Measurements from ENCODE around the gene DDC.

DNA sequence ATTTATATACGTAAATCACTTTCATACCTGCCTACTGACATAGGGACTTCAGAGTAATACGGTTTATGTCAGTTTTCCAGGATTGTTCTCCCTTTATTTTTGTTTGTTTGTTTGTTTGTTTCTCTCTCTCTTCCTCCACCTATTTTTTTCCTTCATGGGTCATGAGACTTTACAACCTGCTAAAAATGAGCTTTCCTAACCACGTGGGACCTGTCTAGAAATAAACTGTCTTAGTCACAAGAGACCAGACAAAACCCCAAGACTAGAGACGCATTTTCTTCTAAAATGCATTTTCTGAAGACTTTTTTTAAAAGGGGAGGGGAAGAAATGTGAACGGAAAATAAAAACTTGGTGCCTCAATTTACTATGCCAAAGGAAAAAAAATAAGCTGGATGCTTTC lies 74.0 kb downstream of the DDC start:
- TF ChIP-seq, protein P1, sequence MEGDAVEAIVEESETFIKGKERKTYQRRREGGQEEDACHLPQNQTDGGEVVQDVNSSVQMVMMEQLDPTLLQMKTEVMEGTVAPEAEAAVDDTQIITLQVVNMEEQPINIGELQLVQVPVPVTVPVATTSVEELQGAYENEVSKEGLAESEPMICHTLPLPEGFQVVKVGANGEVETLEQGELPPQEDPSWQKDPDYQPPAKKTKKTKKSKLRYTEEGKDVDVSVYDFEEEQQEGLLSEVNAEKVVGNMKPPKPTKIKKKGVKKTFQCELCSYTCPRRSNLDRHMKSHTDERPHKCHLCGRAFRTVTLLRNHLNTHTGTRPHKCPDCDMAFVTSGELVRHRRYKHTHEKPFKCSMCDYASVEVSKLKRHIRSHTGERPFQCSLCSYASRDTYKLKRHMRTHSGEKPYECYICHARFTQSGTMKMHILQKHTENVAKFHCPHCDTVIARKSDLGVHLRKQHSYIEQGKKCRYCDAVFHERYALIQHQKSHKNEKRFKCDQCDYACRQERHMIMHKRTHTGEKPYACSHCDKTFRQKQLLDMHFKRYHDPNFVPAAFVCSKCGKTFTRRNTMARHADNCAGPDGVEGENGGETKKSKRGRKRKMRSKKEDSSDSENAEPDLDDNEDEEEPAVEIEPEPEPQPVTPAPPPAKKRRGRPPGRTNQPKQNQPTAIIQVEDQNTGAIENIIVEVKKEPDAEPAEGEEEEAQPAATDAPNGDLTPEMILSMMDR (conservative IDR thresholded peaks at IDR 0.05; ENCODE audit: low read length) = no peak
- no peak for TF ChIP-seq EZH2phosphoT487 (IDR thresholded peaks at IDR 0.05; ENCODE audit: borderline replicate concordance)

Measured in Loucy (cell line).